Thyroid gland (tissue), 4 donors: ENCODE data around the gene ASIC2. TPM values are rescaled to one million over a fixed set of nuclear protein-coding genes. Genes with fewer than 3 reads are reported as not detected.

ENCODE experiments used
- DNase-seq, 2 donors: peaks; one replicate each; pipeline ENCODE4 v3.0.0-alpha.2; 2019
- H3K27ac ChIP-seq, 3 donors: fragments of 200-600 bp; sonication (generic); 1 replicate in 2 of 3; 2 replicates in 1 of 3; pipeline ENCODE4 v1.5.1; 2016 to 2019; ENCODE audit warnings: mild to moderate bottlenecking in 1 of 3, moderate library complexity in 1 of 3
- H3K27me3 ChIP-seq: fragments of 200-600 bp; sonication (generic); one replicate; pipeline ENCODE4 v1.5.1; 2019
- H3K36me3 ChIP-seq, 2 donors: fragments of 200-600 bp; sonication (generic); one replicate each; pipeline ENCODE4 v1.5.1; 2016 to 2019
- H3K4me1 ChIP-seq, 2 donors: fragments of 200-600 bp; sonication (generic); one replicate each; pipeline ENCODE4 v1.5.1; 2017 to 2019
- H3K4me3 ChIP-seq, 3 donors: fragments of 200-600 bp; sonication (generic); replicated peaks in 1 of 3; 1 replicate in 2 of 3; 2 replicates in 1 of 3; pipeline ENCODE4 v1.5.1; 2016; ENCODE audit warnings: mild to moderate bottlenecking in 1 of 3
- H3K9me3 ChIP-seq: fragments of 200-600 bp; sonication (generic); one replicate; pipeline ENCODE4 v1.5.1; 2017
- CTCF ChIP-seq, 6 experiments: fragments of 200-600 bp in 3 of 6; fragments of 450-650 bp in 3 of 6; sonication (generic) in 3 of 6; IDR thresholded peaks; one replicate each; pipeline ENCODE4 v1.5.1; 2016 to 2019; ENCODE audit warnings: antibody characterized with exemption in 6 of 6, mild to moderate bottlenecking in 2 of 6, inconsistent platforms in 1 of 6, moderate library complexity in 1 of 6
- POLR2A ChIP-seq, 2 donors: fragments of 450-650 bp; IDR thresholded peaks; one replicate each; pipeline ENCODE4 v1.6.1; 2017; ENCODE audit warnings: antibody characterized with exemption in 2 of 2, mild to moderate bottlenecking in 2 of 2, moderate library complexity in 1 of 2
- WGBS, 2 donors: methylation state at CpG; one replicate each; pipeline ENCODE4 v1.1.5; 2017; 5-methylcytosine and 5-hydroxymethylcytosine counted together
- intact Hi-C: fragments of 100-400 bp; cut with DNase I; formaldehyde crosslinking; loops from one replicate; pipeline ENCODE4 v1.15.1; 2023
- total RNA-seq, 4 donors: library from RNA; depleted of rRNA; stranded (reverse); fragments of >200 nt; gene quantifications; one replicate each; pipeline ENCODE4 v1.2.3, GENCODE V29; 2016

Gene ASIC2
- total RNA-seq, 4 donors from 2014 or later, result not detected

- DNase-seq, result no peak
- WGBS, 2 donors, result 35 to 50% methylated on average over 1 of the region's 1 CpG
- no peak overlapping the region for H3K4me3 ChIP-seq
- H3K4me1 ChIP-seq, result no peaks in the 10 kb centered on the region
- H3K36me3 ChIP-seq, result no peaks in the 10 kb centered on the region
- intact Hi-C loops, result no loop called here
- TF ChIP-seq CTCF (IDR thresholded peaks at IDR 0.05), result no peak
- TF ChIP-seq POLR2A (IDR thresholded peaks at IDR 0.05), result no peak
- no peak overlapping the region for H3K27ac ChIP-seq
- no peaks in the 10 kb centered on the region for H3K9me3 ChIP-seq
- no peaks in the 10 kb centered on the region for H3K27me3 ChIP-seq
Measured at GRCh38 chr17:33090806-33091205, 202.3 kb downstream of the ASIC2 start.

GRCh38 chr17:33086878-33087277, 206.2 kb downstream of the ASIC2 start:
- intact Hi-C loops, result no loop called here
- Histone ChIP-seq H3K4me3 (no peak overlapping the region), H3K27me3 (no peaks in the 10 kb centered on the region), H3K36me3 (no peaks in the 10 kb centered on the region), H3K9me3 (no peaks in the 10 kb centered on the region), H3K4me1 (no peaks in the 10 kb centered on the region), H3K27ac (no peak overlapping the region)
- DNase-seq, result no peak
- TF ChIP-seq CTCF (IDR thresholded peaks at IDR 0.05), result no peak
- no peak for TF ChIP-seq POLR2A (IDR thresholded peaks at IDR 0.05)

GRCh38 chr17:33086041-33086440, 207.1 kb downstream of the ASIC2 start:
- Histone ChIP-seq H3K4me3 (no peak overlapping the region), H3K4me1 (no peaks in the 10 kb centered on the region), H3K36me3 (no peaks in the 10 kb centered on the region), H3K27ac (no peak overlapping the region), H3K27me3 (no peaks in the 10 kb centered on the region), H3K9me3 (no peaks in the 10 kb centered on the region)
- WGBS, 2 donors, result 46 to 78% methylated on average over 1 of the region's 1 CpG
- no peak for DNase-seq
- intact Hi-C loops, result no loop called here
- TF ChIP-seq CTCF (IDR thresholded peaks at IDR 0.05) (no peak), POLR2A (IDR thresholded peaks at IDR 0.05) (no peak)

GRCh38 chr17:33085256-33085655, 207.8 kb downstream of the ASIC2 start:
- Histone ChIP-seq H3K27me3 (no peaks in the 10 kb centered on the region), H3K4me3 (no peak overlapping the region), H3K27ac (no peak overlapping the region), H3K9me3 (no peaks in the 10 kb centered on the region), H3K4me1 (no peaks in the 10 kb centered on the region), H3K36me3 (no peaks in the 10 kb centered on the region)
- no peak for TF ChIP-seq CTCF (IDR thresholded peaks at IDR 0.05)
- TF ChIP-seq POLR2A (IDR thresholded peaks at IDR 0.05), result no peak
- WGBS, 2 donors, result 83 to 84% methylated on average over 3 of the region's 3 CpGs
- intact Hi-C loops, result no loop called here
- DNase-seq, result no peak

- Histone ChIP-seq H3K4me1 (no peaks in the 10 kb centered on the region), H3K27me3 (no peaks in the 10 kb centered on the region), H3K27ac (no peak overlapping the region), H3K4me3 (no peak overlapping the region), H3K36me3 (no peaks in the 10 kb centered on the region), H3K9me3 (no peaks in the 10 kb centered on the region)
- DNase-seq, result no peak
- WGBS, 2 donors, result 70 to 88% methylated on average over 2 of the region's 2 CpGs
- TF ChIP-seq CTCF (IDR thresholded peaks at IDR 0.05), result no peak
- TF ChIP-seq POLR2A (IDR thresholded peaks at IDR 0.05), result no peak
- intact Hi-C loops, result no loop called here
Measured at GRCh38 chr17:33084755-33085154, 208.3 kb downstream of the ASIC2 start.
